GM18502 (cell line): ENCODE data around the gene LRIG2.
"Not testable (repeated sequence)": the region's sequence is repeated elsewhere in the genome, so short reads cannot be mapped to it uniquely, and the experiment has no call there.

Experiments used
- ATAC-seq: cut with Tn5 transposase; IDR thresholded peaks from one replicate; pipeline ENCODE4 v1.9.1; 2021; ENCODE audit warnings: mild to moderate bottlenecking; ENCODE audit not compliant: unreplicated experiment, poor library complexity

The LRIG2 gene

DNA sequence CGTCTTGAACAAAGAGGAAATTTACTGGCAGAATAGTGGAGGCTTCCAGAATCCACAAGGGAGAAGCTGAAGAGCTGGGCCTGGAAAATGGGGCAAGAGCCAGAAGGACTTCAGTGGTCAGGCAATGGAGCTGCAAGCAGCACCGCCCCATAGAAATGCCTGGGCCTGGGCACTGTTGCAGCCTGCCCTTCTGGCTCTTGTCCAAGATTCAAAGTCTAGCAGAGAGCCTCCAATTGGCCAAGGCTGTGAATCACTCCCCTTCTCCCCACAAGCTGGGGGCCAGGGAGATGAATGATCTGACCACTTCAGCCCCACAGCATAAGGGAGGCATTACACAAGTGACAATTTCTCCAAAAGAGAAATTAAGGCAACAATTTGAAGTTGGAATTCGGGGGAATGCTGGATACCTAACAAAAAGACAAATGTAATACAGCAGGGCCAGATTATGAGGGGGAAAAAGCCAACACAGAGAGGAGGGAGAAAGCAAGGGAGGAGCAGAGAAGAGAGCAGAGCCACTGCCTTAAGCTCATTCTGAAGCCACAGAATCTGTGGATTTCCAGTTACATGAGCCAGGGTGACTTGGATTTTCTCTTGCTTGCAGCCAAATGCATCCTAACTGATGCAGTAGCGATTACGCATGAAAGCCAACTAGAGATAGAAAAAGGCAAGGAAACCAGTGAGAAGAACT lies 80.3 kb downstream of the LRIG2 start:
- no peak for ATAC-seq

DNA sequence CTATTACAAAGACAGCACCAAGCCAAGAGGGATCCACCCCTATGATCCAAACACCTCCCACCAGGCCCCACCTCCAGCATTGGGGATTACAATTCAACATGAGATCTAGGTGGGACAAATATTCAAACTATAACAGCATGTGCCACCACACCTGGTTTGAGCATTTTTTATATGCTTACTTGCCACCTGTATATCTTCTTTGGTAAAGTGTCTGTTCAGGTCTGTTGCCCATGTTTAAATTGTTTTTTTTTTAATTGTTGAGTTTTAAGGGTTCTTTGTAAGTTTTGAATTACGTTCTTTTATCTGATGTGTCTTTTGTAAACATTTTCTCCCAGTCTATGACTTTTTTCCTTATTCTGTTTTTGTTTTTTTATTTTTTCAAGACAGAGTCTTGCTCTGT lies 83.4 kb downstream of the LRIG2 start:
- no peak for ATAC-seq

- ATAC-seq: not testable (repeated sequence)
These were observed 85.7 kb downstream of the LRIG2 start for GRCh38 chr1:113158743-113159142.

GRCh38 chr1:113166473-113166872 lies 93.5 kb downstream of the LRIG2 start:
- ATAC-seq: no peak

- no peak for ATAC-seq
These were observed 95.9 kb downstream of the LRIG2 start for GRCh38 chr1:113168946-113169345.

- no peak for ATAC-seq
These were observed 96.6 kb downstream of the LRIG2 start for GRCh38 chr1:113169591-113169990.

DNA sequence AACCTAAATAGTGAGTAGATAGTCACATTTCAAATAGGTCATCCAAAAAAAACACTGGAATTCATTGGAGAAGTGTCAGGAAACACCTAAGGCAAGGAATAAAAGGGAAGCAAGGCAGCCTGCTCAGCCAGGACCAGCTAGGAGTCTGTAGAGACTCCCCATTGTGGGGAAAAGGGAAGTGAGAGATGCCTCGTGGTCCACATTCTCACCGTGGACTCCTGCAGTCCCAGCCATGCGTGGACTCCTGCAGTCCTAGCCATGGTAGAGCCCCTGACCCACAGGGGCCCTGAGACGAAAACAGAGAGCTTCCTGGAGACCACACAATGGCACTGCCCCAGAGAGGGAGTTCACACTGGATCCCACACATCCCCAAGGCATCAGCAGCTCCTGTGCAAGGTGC lies 97.5 kb downstream of the LRIG2 start:
- ATAC-seq: no peak

GRCh38 chr1:113178106-113178505 lies 105.1 kb downstream of the LRIG2 start:
- peak; percentile 72 for ATAC-seq

- ATAC-seq: peak; percentile 20
These were observed 105.5 kb downstream of the LRIG2 start for GRCh38 chr1:113178522-113178921.
